Measurements from ENCODE around the gene CCDC15.

CCDC15 gene

DNA sequence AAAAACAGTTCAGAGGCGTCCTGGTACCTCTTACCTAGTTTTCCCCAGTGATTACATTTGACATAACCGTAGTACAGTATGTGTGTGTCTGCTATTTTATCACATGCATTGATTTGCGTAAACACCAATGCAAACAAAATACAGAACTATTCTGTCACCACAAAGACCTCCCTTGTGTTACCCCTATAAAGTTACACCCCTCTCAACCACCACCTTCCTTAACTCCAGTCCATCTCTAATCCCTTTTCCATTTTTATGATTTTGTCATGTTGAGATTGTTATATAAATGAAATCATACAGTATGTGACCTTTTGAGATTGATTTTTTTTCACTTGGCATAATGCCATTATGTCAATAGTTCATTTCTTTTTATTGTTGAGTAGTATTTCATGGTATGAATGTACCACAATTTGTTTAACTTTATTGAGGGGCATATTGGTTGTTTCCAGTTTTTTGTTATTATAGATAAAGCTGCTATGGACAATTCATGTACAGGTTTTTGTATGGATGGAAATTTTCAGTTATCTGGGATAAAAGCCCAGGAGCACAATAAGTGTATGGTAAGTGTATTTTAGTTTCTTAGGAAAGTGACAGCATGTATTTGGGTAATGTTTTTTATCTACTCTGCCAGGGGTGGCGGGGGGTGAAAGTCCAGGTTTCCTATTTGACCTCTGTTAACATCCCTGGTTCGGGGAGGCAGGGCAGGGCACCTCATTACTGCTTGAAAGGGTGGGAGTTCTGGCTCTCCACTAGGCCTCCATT is 103.1 kb downstream of the CCDC15 start:
- H3K4me1 ChIP-seq (ENCODE audit: low read length) = no peaks in the 10 kb centered on the region

DNA sequence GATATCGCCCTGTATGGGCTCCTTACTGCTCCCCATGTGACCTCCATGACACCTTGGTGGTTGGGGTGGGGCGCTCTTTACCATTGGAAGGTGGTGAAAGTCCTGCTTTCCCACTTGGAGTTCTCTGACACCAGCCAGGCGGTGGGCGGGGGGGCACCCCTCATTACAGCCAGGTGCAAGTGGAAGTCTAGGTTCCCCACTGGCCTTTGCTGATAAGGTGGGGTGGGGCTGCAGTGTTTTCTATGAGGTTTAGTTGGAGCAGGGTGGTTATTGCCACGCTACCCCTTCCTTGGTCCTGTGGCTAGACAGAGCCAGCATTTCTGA is 103.7 kb downstream of the CCDC15 start:
- H4K20me1 ChIP-seq (ENCODE audit: insufficient read depth, low read length) = no peaks in the 10 kb centered on the region
- H3F3A ChIP-seq (ENCODE audit: insufficient read depth, low read length) = 0 out of 2 replicates have a peak, but pooled peaks cover 3% of the 10 kb centered on the region
- no peaks in the 10 kb centered on the region for H3K9me3 ChIP-seq (replicated peaks; ENCODE audit: insufficient read depth, low read length)
- no peak overlapping the region for H3K27ac ChIP-seq (ENCODE audit: low read length)
- H3K79me2 ChIP-seq (ENCODE audit: low read length) = no peaks in the 10 kb centered on the region
- no peak overlapping the region for H3K4me3 ChIP-seq (ENCODE audit: low read length)
- H3K4me2 ChIP-seq (ENCODE audit: low read depth, low read length) = no peak overlapping the region
- no peaks in the 10 kb centered on the region for H3K27me3 ChIP-seq (replicated peaks; ENCODE audit: insufficient read depth, low read length)
- no peaks in the 10 kb centered on the region for H3K4me1 ChIP-seq (ENCODE audit: low read length)
- no peaks in the 10 kb centered on the region for H3K36me3 ChIP-seq (replicated peaks; ENCODE audit: insufficient read depth, low read length)
- H2AFZ ChIP-seq (ENCODE audit: low read length) = no peak overlapping the region
- no peak overlapping the region for H3K9ac ChIP-seq (ENCODE audit: low read length)
- TF ChIP-seq EZH2phosphoT487 (IDR thresholded peaks at IDR 0.05; ENCODE audit: low read length) (no peak), EZH2 (optimal IDR thresholded peaks at IDR 0.05; ENCODE audit: low read depth, low read length) (no peak)
- TF ChIP-seq, protein P1, sequence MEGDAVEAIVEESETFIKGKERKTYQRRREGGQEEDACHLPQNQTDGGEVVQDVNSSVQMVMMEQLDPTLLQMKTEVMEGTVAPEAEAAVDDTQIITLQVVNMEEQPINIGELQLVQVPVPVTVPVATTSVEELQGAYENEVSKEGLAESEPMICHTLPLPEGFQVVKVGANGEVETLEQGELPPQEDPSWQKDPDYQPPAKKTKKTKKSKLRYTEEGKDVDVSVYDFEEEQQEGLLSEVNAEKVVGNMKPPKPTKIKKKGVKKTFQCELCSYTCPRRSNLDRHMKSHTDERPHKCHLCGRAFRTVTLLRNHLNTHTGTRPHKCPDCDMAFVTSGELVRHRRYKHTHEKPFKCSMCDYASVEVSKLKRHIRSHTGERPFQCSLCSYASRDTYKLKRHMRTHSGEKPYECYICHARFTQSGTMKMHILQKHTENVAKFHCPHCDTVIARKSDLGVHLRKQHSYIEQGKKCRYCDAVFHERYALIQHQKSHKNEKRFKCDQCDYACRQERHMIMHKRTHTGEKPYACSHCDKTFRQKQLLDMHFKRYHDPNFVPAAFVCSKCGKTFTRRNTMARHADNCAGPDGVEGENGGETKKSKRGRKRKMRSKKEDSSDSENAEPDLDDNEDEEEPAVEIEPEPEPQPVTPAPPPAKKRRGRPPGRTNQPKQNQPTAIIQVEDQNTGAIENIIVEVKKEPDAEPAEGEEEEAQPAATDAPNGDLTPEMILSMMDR (IDR thresholded peaks at IDR 0.05; ENCODE audit: low read length) = no peak
- DNase-seq = no peak
- H3K9me2 ChIP-seq (replicated peaks; ENCODE audit: insufficient read depth, low read length) = no peaks in the 10 kb centered on the region

More for the DNA sequence above, 103.1 kb downstream of the CCDC15 start:
- H3K27ac ChIP-seq (ENCODE audit: low read length) = no peak overlapping the region
- H3K36me3 ChIP-seq (replicated peaks; ENCODE audit: insufficient read depth, low read length) = no peaks in the 10 kb centered on the region
- H3K9me3 ChIP-seq (replicated peaks; ENCODE audit: insufficient read depth, low read length) = no peaks in the 10 kb centered on the region
- H3K79me2 ChIP-seq (ENCODE audit: low read length) = no peaks in the 10 kb centered on the region
- no peak overlapping the region for H2AFZ ChIP-seq (ENCODE audit: low read length)
- no peak overlapping the region for H3K4me3 ChIP-seq (ENCODE audit: low read length)
- H3K9me2 ChIP-seq (replicated peaks; ENCODE audit: insufficient read depth, low read length) = no peaks in the 10 kb centered on the region
- 0 out of 2 replicates have a peak, but pooled peaks cover 2% of the 10 kb centered on the region for H3F3A ChIP-seq (ENCODE audit: insufficient read depth, low read length)
- H3K4me2 ChIP-seq (ENCODE audit: low read depth, low read length) = no peak overlapping the region
- TF ChIP-seq, protein P1 (IDR thresholded peaks at IDR 0.05; ENCODE audit: low read length) = no peak
- TF ChIP-seq EZH2 (optimal IDR thresholded peaks at IDR 0.05; ENCODE audit: low read depth, low read length) = no peak
- TF ChIP-seq EZH2phosphoT487 (IDR thresholded peaks at IDR 0.05; ENCODE audit: low read length) = no peak
- H3K27me3 ChIP-seq (replicated peaks; ENCODE audit: insufficient read depth, low read length) = no peaks in the 10 kb centered on the region
- no peak for DNase-seq
- no peak overlapping the region for H3K9ac ChIP-seq (ENCODE audit: low read length)
- H4K20me1 ChIP-seq (ENCODE audit: insufficient read depth, low read length) = no peaks in the 10 kb centered on the region

DNA sequence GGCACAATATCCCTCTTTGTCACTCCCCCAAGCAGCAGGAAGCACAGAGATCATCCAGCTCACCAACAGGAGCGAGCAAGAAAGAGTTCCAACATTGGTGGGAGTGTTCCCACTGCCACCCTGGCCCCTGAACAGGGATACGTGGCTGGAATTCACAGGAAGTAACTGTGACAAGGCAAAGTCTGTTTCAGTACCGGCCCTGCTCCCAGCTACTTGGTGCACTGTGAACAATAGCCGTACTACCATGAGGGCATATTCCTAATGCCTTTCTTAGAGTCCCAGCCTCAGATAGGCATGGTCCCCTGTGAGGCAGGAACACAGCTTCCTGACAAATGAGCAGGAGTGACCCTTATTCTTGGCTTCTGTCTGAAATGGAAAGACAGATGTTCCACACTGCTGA is 107.3 kb downstream of the CCDC15 start:
- no peaks in the 10 kb centered on the region for H3K9me3 ChIP-seq (replicated peaks; ENCODE audit: insufficient read depth, low read length)
- no peaks in the 10 kb centered on the region for H3K27me3 ChIP-seq (replicated peaks; ENCODE audit: insufficient read depth, low read length)
- no peaks in the 10 kb centered on the region for H3K4me1 ChIP-seq (ENCODE audit: low read length)
- H3K79me2 ChIP-seq (ENCODE audit: low read length) = no peaks in the 10 kb centered on the region
- H3K36me3 ChIP-seq (replicated peaks; ENCODE audit: insufficient read depth, low read length) = no peaks in the 10 kb centered on the region
- H4K20me1 ChIP-seq (ENCODE audit: insufficient read depth, low read length) = no peaks in the 10 kb centered on the region
- no peak for DNase-seq
- no peak overlapping the region for H3K4me3 ChIP-seq (ENCODE audit: low read length)
- H3K4me2 ChIP-seq (ENCODE audit: low read depth, low read length) = no peak overlapping the region
- H3F3A ChIP-seq (ENCODE audit: insufficient read depth, low read length) = 0 out of 2 replicates have a peak, but pooled peaks cover 3% of the 10 kb centered on the region
- H3K9me2 ChIP-seq (replicated peaks; ENCODE audit: insufficient read depth, low read length) = no peaks in the 10 kb centered on the region
- TF ChIP-seq, protein P1 (IDR thresholded peaks at IDR 0.05; ENCODE audit: low read length) = no peak
- no peak for TF ChIP-seq EZH2 (optimal IDR thresholded peaks at IDR 0.05; ENCODE audit: low read depth, low read length)
- TF ChIP-seq EZH2phosphoT487 (IDR thresholded peaks at IDR 0.05; ENCODE audit: low read length) = no peak
- H3K27ac ChIP-seq (ENCODE audit: low read length) = no peak overlapping the region
- no peak overlapping the region for H3K9ac ChIP-seq (ENCODE audit: low read length)
- H2AFZ ChIP-seq (ENCODE audit: low read length) = no peak overlapping the region
